Liver (tissue), 9 donors: ENCODE measurements around the gene DCK. TPM values are rescaled to one million over a fixed set of nuclear protein-coding genes. Genes with fewer than 3 reads are reported as not detected.
A peak's percentile ranks its signal among the peaks of the same experiment; 100 is the strongest.

Experiments
- DNase-seq: peaks from one replicate; pipeline ENCODE4 v3.0.0-alpha.2; 2017; ENCODE audit warnings: low spot score
- H3K27ac ChIP-seq, 2 donors: one replicate each; pipeline ENCODE4 v1.7.0; 2013; ENCODE audit warnings: inconsistent platforms in 2 of 2, low read length in 2 of 2, control low read depth in 1 of 2, low read depth in 1 of 2, mild to moderate bottlenecking in 1 of 2
- H3K27me3 ChIP-seq, 4 donors: one replicate each; pipeline versions ENCODE4 v1.6.1 to v1.7.0; 2013; ENCODE audit warnings: low read length in 3 of 4, inconsistent platforms in 1 of 4, mild to moderate bottlenecking in 1 of 4, moderate library complexity in 1 of 4; ENCODE audit not compliant: control insufficient read depth in 4 of 4, insufficient read depth in 4 of 4
- H3K36me3 ChIP-seq, 4 donors: one replicate each; pipeline versions ENCODE4 v1.6.1 to v1.7.0; 2013; ENCODE audit warnings: low read length in 3 of 4, mild to moderate bottlenecking in 3 of 4, low read depth in 1 of 4, moderate library complexity in 1 of 4; ENCODE audit not compliant: control insufficient read depth in 4 of 4, insufficient read depth in 3 of 4
- H3K4me1 ChIP-seq, 4 donors: one replicate each; pipeline versions ENCODE4 v1.6.1 to v1.7.0; 2013; ENCODE audit warnings: low read length in 3 of 4, mild to moderate bottlenecking in 3 of 4, moderate library complexity in 1 of 4; ENCODE audit not compliant: control insufficient read depth in 4 of 4, insufficient read depth in 4 of 4
- H3K4me3 ChIP-seq, 3 donors: one replicate each; pipeline versions ENCODE4 v1.6.1 to v1.7.0; 2013; ENCODE audit warnings: low read length in 3 of 3, control low read depth in 1 of 3, low read depth in 1 of 3, mild to moderate bottlenecking in 1 of 3
- H3K9ac ChIP-seq, 2 donors: one replicate each; pipeline ENCODE4 v1.7.0; 2013; ENCODE audit warnings: low read length in 2 of 2, mild to moderate bottlenecking in 2 of 2, moderate library complexity in 2 of 2, control low read depth in 1 of 2, low read depth in 1 of 2
- H3K9me3 ChIP-seq, 4 donors: one replicate each; pipeline versions ENCODE4 v1.6.1 to v1.7.0; 2013; ENCODE audit warnings: low read length in 3 of 4; ENCODE audit not compliant: control insufficient read depth in 4 of 4
- EGR1 ChIP-seq, 2 donors: IDR thresholded peaks; 2 replicates each; pipeline ENCODE4 v1.6.1; 2016 to 2018; ENCODE audit warnings: antibody characterized with exemption in 2 of 2, low read depth in 2 of 2
- FOXA1 ChIP-seq: IDR thresholded peaks from 2 replicates; pipeline ENCODE4 v1.6.1; 2016; ENCODE audit warnings: antibody characterized with exemption
- GABPA ChIP-seq, 2 donors: IDR thresholded peaks in 1 of 2; conservative IDR thresholded peaks in 1 of 2; 2 replicates each; pipeline ENCODE4 v1.6.1; 2016; ENCODE audit warnings: antibody characterized with exemption in 2 of 2, mild to moderate bottlenecking in 1 of 2, moderate library complexity in 1 of 2
- HNF4A ChIP-seq, 2 donors: conservative IDR thresholded peaks; 2 replicates each; pipeline ENCODE4 v1.6.1; 2016; ENCODE audit warnings: antibody characterized with exemption in 2 of 2, mild to moderate bottlenecking in 2 of 2
- HNF4G ChIP-seq: IDR thresholded peaks from 2 replicates; pipeline ENCODE4 v1.6.1; 2016; ENCODE audit warnings: antibody characterized with exemption
- MAX ChIP-seq: IDR thresholded peaks from 2 replicates; pipeline ENCODE4 v1.6.1; 2016; ENCODE audit warnings: antibody characterized with exemption
- NR2F2 ChIP-seq: IDR thresholded peaks from 2 replicates; pipeline ENCODE4 v1.6.1; 2016; ENCODE audit warnings: antibody characterized with exemption
- RAD21 ChIP-seq, 2 donors: IDR thresholded peaks; 2 replicates each; pipeline ENCODE4 v1.6.1; 2016; ENCODE audit warnings: antibody characterized with exemption in 2 of 2, mild to moderate bottlenecking in 2 of 2
- RXRA ChIP-seq, 2 donors: IDR thresholded peaks; 2 replicates each; pipeline ENCODE4 v1.6.1; 2017 to 2018; ENCODE audit warnings: antibody characterized with exemption in 2 of 2, mild to moderate bottlenecking in 1 of 2
- SP1 ChIP-seq: IDR thresholded peaks from 2 replicates; pipeline ENCODE4 v1.6.1; 2018; ENCODE audit warnings: antibody characterized with exemption, mild to moderate bottlenecking
- TAF1 ChIP-seq: conservative IDR thresholded peaks from 2 replicates; pipeline ENCODE4 v1.6.1; 2016; ENCODE audit warnings: antibody characterized with exemption, mild to moderate bottlenecking
- YY1 ChIP-seq: IDR thresholded peaks from 2 replicates; pipeline ENCODE4 v1.6.1; 2016; ENCODE audit warnings: antibody characterized with exemption, mild to moderate bottlenecking
- ZBTB33 ChIP-seq: IDR thresholded peaks from 2 replicates; pipeline ENCODE4 v1.6.1; 2016; ENCODE audit warnings: antibody characterized with exemption
- WGBS: extraction: QIAGEN DNeasy Blood & Tissue Kit; methylation state at CpG from one replicate; pipeline ENCODE4 v1.1.7; 2013; 5-methylcytosine and 5-hydroxymethylcytosine counted together
- polyA plus RNA-seq, 2 donors: library from polyadenylated mRNA; stranded (reverse) in 1 of 2; unstranded in 1 of 2; fragments of 200-250 nt in 1 of 2; fragments of >200 nt in 1 of 2; fragmentation: Nextera tagmentation in 1 of 2; extraction: Ambion mirVana in 1 of 2; gene quantifications; one replicate each; pipeline versions ENCODE4 v1.2.1 to v1.2.3, GENCODE V29; 2013 to 2015
- total RNA-seq, 2 donors: library from RNA; depleted of rRNA; stranded (reverse); fragments of >200 nt; gene quantifications; one replicate each; pipeline ENCODE4 v1.2.3, GENCODE V29; 2014
- TF ChIP-seq, protein P1 (sequence below): IDR thresholded peaks from 2 replicates; pipeline ENCODE4 v1.6.1; 2016; ENCODE audit warnings: antibody characterized with exemption
- donor health status: healthy.
- donor health status: healthy.
- donor health status: healthy.
- donor health status: healthy.
- donor health status: healthy.

Gene DCK
- total RNA-seq: 10 to 100 TPM in 1 of 2 donors, 1 to 10 TPM in 1; 3.3 to 55.9 TPM
- 1 to 10 TPM; 2.8 to 4.0 TPM for polyA plus RNA-seq

DNA sequence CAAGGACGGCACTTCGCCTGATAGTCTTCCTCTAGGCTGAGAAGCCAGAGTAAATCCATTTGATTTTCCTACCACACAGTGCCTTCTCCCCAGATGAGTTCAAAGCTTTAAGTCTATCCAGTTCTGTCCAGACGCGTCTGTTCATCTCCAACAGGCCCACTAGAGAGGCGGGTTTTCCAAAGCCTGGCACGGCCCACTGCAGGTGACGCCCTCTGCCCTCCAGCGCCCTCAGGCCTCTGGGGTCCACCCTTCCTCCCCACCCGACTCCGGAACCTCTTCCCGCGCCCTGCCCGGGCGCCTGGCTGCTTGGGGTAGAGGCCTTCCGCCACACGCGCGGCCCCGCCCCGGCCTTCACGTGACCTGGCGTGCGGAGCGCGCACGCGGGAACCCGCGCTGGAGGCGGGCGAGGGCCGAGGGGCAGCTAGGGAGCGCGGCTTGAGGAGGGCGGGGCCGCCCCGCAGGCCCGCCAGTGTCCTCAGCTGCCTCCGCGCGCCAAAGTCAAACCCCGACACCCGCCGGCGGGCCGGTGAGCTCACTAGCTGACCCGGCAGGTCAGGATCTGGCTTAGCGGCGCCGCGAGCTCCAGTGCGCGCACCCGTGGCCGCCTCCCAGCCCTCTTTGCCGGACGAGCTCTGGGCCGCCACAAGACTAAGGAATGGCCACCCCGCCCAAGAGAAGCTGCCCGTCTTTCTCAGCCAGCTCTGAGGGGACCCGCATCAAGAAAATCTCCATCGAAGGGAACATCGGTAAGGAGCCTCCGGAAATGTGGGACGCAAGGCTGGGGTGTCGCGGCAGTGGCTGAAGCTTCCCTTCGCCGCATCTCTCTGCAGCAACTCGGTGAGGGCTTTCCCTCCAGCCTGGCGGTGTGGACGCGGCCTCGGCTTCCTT, at the start of gene DCK:
Gene DCK (plus strand): TSS at position 469 of the 888 bp plus-strand sequence. CDS start 187 bp downstream, at position 656.
- 1% methylated on average over 74 of the region's 74 CpGs for WGBS
- DNase-seq: peak; percentile 93
- Histone ChIP-seq H3K36me3 (no peaks in the 10 kb centered on the region), H3K27ac (peak within 1 kb of the TSS; percentile 75 to 79), H3K27me3 (no peaks in the 10 kb centered on the region), H3K4me3 (peak within 1 kb of the TSS; percentile 62 to 92 (median 91)), H3K4me1 (peaks cover 0 to 19% (median 7%) of the 10 kb centered on the region in 4 donors), H3K9ac (peak within 1 kb of the TSS; percentile 48 to 68), H3K9me3 (no peaks in the 10 kb centered on the region)
- peak; percentile 86 for TF ChIP-seq NR2F2
- peak; percentile 18 for TF ChIP-seq YY1
- TF ChIP-seq ZBTB33: no peak
- no peak for TF ChIP-seq HNF4G
- no peak for TF ChIP-seq EGR1 (IDR thresholded peaks at IDR 0.05; ENCODE audit: low read depth in 2 of 2)
- TF ChIP-seq SP1: peak; percentile 41
- peak; percentile 31 for TF ChIP-seq TAF1
- peak; percentile 30 to 33 for TF ChIP-seq HNF4A (conservative IDR thresholded peaks at IDR 0.05)
- peak in 1 of 2 donors; percentile 73 for TF ChIP-seq GABPA (IDR thresholded peaks at IDR 0.05 in 1 of 2, conservative IDR thresholded peaks at IDR 0.05 in 1 of 2)
- peak in 1 of 2 donors; percentile 36 for TF ChIP-seq RAD21 (IDR thresholded peaks at IDR 0.05)
- peak; percentile 11 for TF ChIP-seq FOXA1
- no peak for TF ChIP-seq MAX
- TF ChIP-seq RXRA (IDR thresholded peaks at IDR 0.05): peak in 1 of 2 donors; percentile 5

GRCh38 chr4:70945046-70945445, 48.4 kb upstream of the DCK start:
- DNase-seq: no peak
- Histone ChIP-seq H3K27ac (no peak overlapping the region), H3K9ac (no peak overlapping the region), H3K9me3 (no peaks in the 10 kb centered on the region), H3K27me3 (no peaks in the 10 kb centered on the region), H3K36me3 (no peaks in the 10 kb centered on the region), H3K4me3 (no peak overlapping the region), H3K4me1 (peaks cover 0 to 4% (median under 1%) of the 10 kb centered on the region in 4 donors)
- TF ChIP-seq ZBTB33 (no peak), TAF1 (no peak)
- TF ChIP-seq, protein P1, sequence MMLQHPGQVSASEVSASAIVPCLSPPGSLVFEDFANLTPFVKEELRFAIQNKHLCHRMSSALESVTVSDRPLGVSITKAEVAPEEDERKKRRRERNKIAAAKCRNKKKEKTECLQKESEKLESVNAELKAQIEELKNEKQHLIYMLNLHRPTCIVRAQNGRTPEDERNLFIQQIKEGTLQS: no peak
- 57% methylated on average over 3 of the region's 3 CpGs for WGBS
